DMS53 treated with DMSO at 0.1 percent for 48 hours (cell line): ENCODE data around the gene IL1RAPL2.
"Not testable (repeated sequence)": the region's sequence is repeated elsewhere in the genome, so short reads cannot be mapped to it uniquely, and the experiment has no call there.

Experiments
- DNase-seq: peaks from one replicate; lab custom pipeline; 2025; ENCODE audit not compliant: unreplicated experiment; lab: John Stamatoyannopoulos, UW

Gene IL1RAPL2

GRCh38 chrX:105553118-105553517, 987.1 kb downstream of the IL1RAPL2 start:
- no peak for DNase-seq

- DNase-seq: no peak
Observed at GRCh38 chrX:105564501-105564900, 998.5 kb downstream of the IL1RAPL2 start.

- no peak for DNase-seq
Observed at GRCh38 chrX:105565856-105566255, 999.9 kb downstream of the IL1RAPL2 start.

- DNase-seq: no peak
Observed at GRCh38 chrX:105567082-105567481, 1001.1 kb downstream of the IL1RAPL2 start.

GRCh38 chrX:105608745-105609144, 1042.7 kb downstream of the IL1RAPL2 start:
- DNase-seq: no peak

- DNase-seq: no peak
Observed at GRCh38 chrX:105609530-105609929, 1043.5 kb downstream of the IL1RAPL2 start.

- no peak for DNase-seq
Observed at GRCh38 chrX:105610411-105610810, 1044.4 kb downstream of the IL1RAPL2 start.

GRCh38 chrX:105618393-105619101, 1052.5 kb downstream of the IL1RAPL2 start:
- no peak for DNase-seq

GRCh38 chrX:105634180-105634579, 1068.2 kb downstream of the IL1RAPL2 start:
- DNase-seq: no peak

- DNase-seq: no peak
Observed at GRCh38 chrX:105635794-105636193, 1069.8 kb downstream of the IL1RAPL2 start.

- peak; percentile 23 for DNase-seq
Observed at GRCh38 chrX:105636667-105637066, 1070.7 kb downstream of the IL1RAPL2 start.

- DNase-seq: no peak
Observed at GRCh38 chrX:105645667-105646357, 1079.8 kb downstream of the IL1RAPL2 start.

GRCh38 chrX:105646592-105647372, 1080.8 kb downstream of the IL1RAPL2 start:
- DNase-seq: no peak

- no peak for DNase-seq
Observed at GRCh38 chrX:105647749-105648148, 1081.8 kb downstream of the IL1RAPL2 start.

- DNase-seq: no peak
Observed at GRCh38 chrX:105648732-105649131, 1082.7 kb downstream of the IL1RAPL2 start.

- DNase-seq: no peak
Observed at GRCh38 chrX:105650577-105650976, 1084.6 kb downstream of the IL1RAPL2 start.

- no peak for DNase-seq
Observed at GRCh38 chrX:105650986-105651385, 1085.0 kb downstream of the IL1RAPL2 start.

GRCh38 chrX:105653891-105654290, 1087.9 kb downstream of the IL1RAPL2 start:
- DNase-seq: no peak

- DNase-seq: no peak
Observed at GRCh38 chrX:105658136-105658535, 1092.1 kb downstream of the IL1RAPL2 start.

- DNase-seq: peak; percentile 9
Observed at GRCh38 chrX:105662248-105662647, 1096.2 kb downstream of the IL1RAPL2 start.

- DNase-seq: no peak
Observed at GRCh38 chrX:105664243-105664642, 1098.2 kb downstream of the IL1RAPL2 start.

GRCh38 chrX:105684288-105684687, 1118.3 kb downstream of the IL1RAPL2 start:
- DNase-seq: not testable (repeated sequence)
